ENCODE results near the gene BRD2.

Gene BRD2

GRCh38 chr6:32977953-32978324 lies 9.5 kb downstream of the BRD2 start:
- DNase-seq (ENCODE audit: insufficient read length, low spot score) (no peak), FAIRE-seq (no peak)
- no peak for TF ChIP-seq CTCF (IDR thresholded peaks at IDR 0.05; ENCODE audit: insufficient read depth, missing control alignments)

DNA sequence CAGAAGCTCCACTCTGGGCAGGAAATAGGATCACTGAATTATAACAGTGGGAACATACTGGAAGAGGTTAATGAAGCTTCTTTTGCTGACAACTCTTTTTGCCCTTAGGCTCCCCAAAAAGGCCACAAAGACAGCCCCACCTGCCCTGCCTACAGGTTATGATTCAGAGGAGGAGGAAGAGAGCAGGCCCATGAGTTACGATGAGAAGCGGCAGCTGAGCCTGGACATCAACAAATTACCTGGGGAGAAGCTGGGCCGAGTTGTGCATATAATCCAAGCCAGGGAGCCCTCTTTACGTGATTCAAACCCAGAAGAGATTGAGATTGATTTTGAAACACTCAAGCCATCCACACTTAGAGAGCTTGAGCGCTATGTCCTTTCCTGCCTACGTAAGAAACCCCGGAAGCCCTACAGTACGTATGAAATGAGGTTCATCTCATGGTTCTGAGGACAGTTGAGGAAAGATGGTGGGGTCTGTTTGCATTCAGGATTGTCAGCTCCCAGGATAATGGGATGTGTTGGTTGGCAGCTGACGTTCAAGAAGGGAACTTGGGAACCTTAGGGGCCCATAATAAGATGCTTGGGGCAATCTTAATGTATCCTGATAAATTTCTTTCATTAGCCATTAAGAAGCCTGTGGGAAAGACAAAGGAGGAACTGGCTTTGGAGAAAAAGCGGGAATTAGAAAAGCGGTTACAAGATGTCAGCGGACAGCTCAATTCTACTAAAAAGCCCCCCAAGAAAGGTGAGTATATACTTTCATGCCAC lies 11.5 kb downstream of the BRD2 start:
- FAIRE-seq (no peak), DNase-seq (ENCODE audit: insufficient read length, low spot score) (no peak)
- no peak for TF ChIP-seq CTCF (IDR thresholded peaks at IDR 0.05; ENCODE audit: insufficient read depth, missing control alignments)

DNA sequence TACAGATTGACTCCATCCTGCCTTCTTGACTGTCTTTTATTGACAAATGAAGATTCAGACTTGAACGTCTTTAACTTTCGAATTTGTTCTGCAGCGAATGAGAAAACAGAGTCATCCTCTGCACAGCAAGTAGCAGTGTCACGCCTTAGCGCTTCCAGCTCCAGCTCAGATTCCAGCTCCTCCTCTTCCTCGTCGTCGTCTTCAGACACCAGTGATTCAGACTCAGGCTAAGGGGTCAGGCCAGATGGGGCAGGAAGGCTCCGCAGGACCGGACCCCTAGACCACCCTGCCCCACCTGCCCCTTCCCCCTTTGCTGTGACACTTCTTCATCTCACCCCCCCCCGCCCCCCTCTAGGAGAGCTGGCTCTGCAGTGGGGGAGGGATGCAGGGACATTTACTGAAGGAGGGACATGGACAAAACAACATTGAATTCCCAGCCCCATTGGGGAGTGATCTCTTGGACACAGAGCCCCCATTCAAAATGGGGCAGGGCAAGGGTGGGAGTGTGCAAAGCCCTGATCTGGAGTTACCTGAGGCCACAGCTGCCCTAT lies 12.2 kb downstream of the BRD2 start:
- no peak for TF ChIP-seq CTCF (IDR thresholded peaks at IDR 0.05; ENCODE audit: insufficient read depth, missing control alignments)
- FAIRE-seq (no peak), DNase-seq (ENCODE audit: insufficient read length, low spot score) (no peak)

- FAIRE-seq, result peak; percentile 58
- no peak for DNase-seq (ENCODE audit: insufficient read length, low spot score)
- no peak for TF ChIP-seq CTCF (IDR thresholded peaks at IDR 0.05; ENCODE audit: insufficient read depth, missing control alignments)
These were observed 13.8 kb downstream of the BRD2 start for GRCh38 chr6:32982084-32982701.

GRCh38 chr6:32982702-32983492 lies 14.5 kb downstream of the BRD2 start:
- FAIRE-seq (no peak), DNase-seq (ENCODE audit: insufficient read length, low spot score) (no peak)
- TF ChIP-seq CTCF (IDR thresholded peaks at IDR 0.05; ENCODE audit: insufficient read depth, missing control alignments), result no peak

- DNase-seq (ENCODE audit: insufficient read length, low spot score) (no peak), FAIRE-seq (no peak)
- TF ChIP-seq CTCF (IDR thresholded peaks at IDR 0.05; ENCODE audit: insufficient read depth, missing control alignments), result no peak
These were observed 15.1 kb downstream of the BRD2 start for GRCh38 chr6:32983493-32983848.

All from D721Med (cell line).